CD14-positive monocyte (primary cell): Measurements from ENCODE around the gene TATDN3. TPM values are rescaled to one million over a fixed set of nuclear protein-coding genes. Genes with fewer than 3 reads are reported as not detected.

Source experiments
- DNase-seq, 3 donors: peaks; one replicate each; pipeline ENCODE4 v3.0.0-alpha.2; 2011 to 2022
- H2AFZ ChIP-seq: 2 replicates; pipeline ENCODE4 v1.6.0; 2012; ENCODE audit warnings: mild to moderate bottlenecking, low read depth, low read length, inconsistent platforms; ENCODE audit not compliant: insufficient read depth, poor library complexity, severe bottlenecking
- H3K27ac ChIP-seq, 2 donors: 1 replicate in 1 of 2; 2 replicates in 1 of 2; pipeline ENCODE4 v1.5.1; 2012 to 2013; ENCODE audit warnings: low read length in 2 of 2, control low read depth in 1 of 2, inconsistent platforms in 1 of 2, low read depth in 1 of 2, mild to moderate bottlenecking in 1 of 2
- H3K27me3 ChIP-seq, 2 donors: one replicate each; pipeline versions ENCODE4 v1.6.0 to v1.6.1; 2011 to 2013; ENCODE audit warnings: low read length in 2 of 2; ENCODE audit not compliant: control insufficient read depth in 2 of 2, insufficient read depth in 2 of 2
- H3K36me3 ChIP-seq, 2 donors: replicated peaks in 1 of 2; 1 replicate in 1 of 2; 2 replicates in 1 of 2; pipeline versions ENCODE4 v1.5.1 to v1.6.1; 2012 to 2013; ENCODE audit warnings: low read length in 2 of 2, control low read depth in 1 of 2, inconsistent platforms in 1 of 2, mild to moderate bottlenecking in 1 of 2; ENCODE audit not compliant: insufficient read depth in 2 of 2, control insufficient read depth in 1 of 2
- H3K4me1 ChIP-seq, 2 donors: 1 replicate in 1 of 2; 2 replicates in 1 of 2; pipeline versions ENCODE4 v1.5.1 to v1.6.1; 2012 to 2013; ENCODE audit warnings: low read length in 2 of 2, control low read depth in 1 of 2, inconsistent platforms in 1 of 2, mild to moderate bottlenecking in 1 of 2, moderate library complexity in 1 of 2; ENCODE audit not compliant: insufficient read depth in 2 of 2, control insufficient read depth in 1 of 2
- H3K4me2 ChIP-seq: replicated peaks from 2 replicates; pipeline ENCODE3; 2012; ENCODE audit warnings: low read length, moderate library complexity, mild to moderate bottlenecking; ENCODE audit not compliant: poor library complexity, severe bottlenecking; ENCODE audit errors: extremely low read depth
- H3K4me3 ChIP-seq, 3 experiments: fragments of 200-600 bp in 1 of 3; sonication (generic) in 1 of 3; replicated peaks in 1 of 3; 1 replicate in 2 of 3; 2 replicates in 1 of 3; pipeline ENCODE4 v1.5.1; 2011 to 2013; ENCODE audit warnings: low read length in 3 of 3, mild to moderate bottlenecking in 3 of 3, control low read depth in 2 of 3, low read depth in 2 of 3, inconsistent platforms in 1 of 3, moderate library complexity in 1 of 3
- H3K79me2 ChIP-seq: 2 replicates; pipeline ENCODE4 v1.6.0; 2012; ENCODE audit warnings: mild to moderate bottlenecking, control low read depth, inconsistent platforms, low read length, moderate library complexity; ENCODE audit not compliant: insufficient read depth
- H3K9ac ChIP-seq: 2 replicates; pipeline ENCODE4 v1.6.0; 2017; ENCODE audit warnings: low read length, mild to moderate bottlenecking; ENCODE audit not compliant: insufficient read depth, poor library complexity, severe bottlenecking
- H3K9me3 ChIP-seq, 2 donors: replicated peaks in 1 of 2; 1 replicate in 1 of 2; 2 replicates in 1 of 2; pipeline versions ENCODE4 v1.5.1 to v1.6.1; 2012 to 2013; ENCODE audit warnings: low read length in 2 of 2, control low read depth in 1 of 2; ENCODE audit not compliant: control insufficient read depth in 1 of 2, insufficient read depth in 1 of 2
- H4K20me1 ChIP-seq: 2 replicates; pipeline ENCODE4 v1.6.0; 2012; ENCODE audit warnings: mild to moderate bottlenecking, low read length, control low read depth, moderate library complexity; ENCODE audit not compliant: insufficient read depth
- H3K27ac Mint-ChIP-seq, 7 donors: one replicate each; pipeline ENCODE4 v1.8.0; 2020; ENCODE audit warnings: mild to moderate bottlenecking in 7 of 7, mixed read lengths in 7 of 7, moderate library complexity in 6 of 7, inconsistent platforms in 2 of 7
- H3K27me3 Mint-ChIP-seq, 3 donors: one replicate each; pipeline ENCODE4 v1.8.0; 2021 to 2022; ENCODE audit warnings: low read depth in 3 of 3, mild to moderate bottlenecking in 3 of 3, mixed read lengths in 3 of 3, moderate library complexity in 3 of 3, inconsistent platforms in 1 of 3
- H3K36me3 Mint-ChIP-seq, 2 donors: one replicate each; pipeline ENCODE4 v1.8.0; 2020; ENCODE audit warnings: mixed read lengths in 2 of 2, inconsistent platforms in 1 of 2, mild to moderate bottlenecking in 1 of 2
- H3K4me1 Mint-ChIP-seq: one replicate; pipeline ENCODE4 v1.8.0; 2020; ENCODE audit warnings: mild to moderate bottlenecking, mixed read lengths
- H3K4me3 Mint-ChIP-seq, 2 donors: one replicate each; pipeline ENCODE4 v1.8.0; 2020; ENCODE audit warnings: mild to moderate bottlenecking in 2 of 2, mixed read lengths in 2 of 2, moderate library complexity in 1 of 2
- H3K9me3 Mint-ChIP-seq, 7 donors: one replicate each; pipeline ENCODE4 v1.8.0; 2020 to 2022; ENCODE audit warnings: mixed read lengths in 7 of 7, mild to moderate bottlenecking in 6 of 7, moderate library complexity in 6 of 7, inconsistent platforms in 2 of 7
- WGBS: methylation state at CpG from one replicate; pipeline ENCODE4 v1.1.5; 2013; ENCODE audit warnings: missing lambda C conversion rate; ENCODE audit not compliant: insufficient coverage; 5-methylcytosine and 5-hydroxymethylcytosine counted together
- intact Hi-C, 2 donors: fragments of 100-400 bp; cut with micrococcal nuclease; formaldehyde crosslinking; loops; one replicate each; pipeline versions ENCODE4 v1.15.0 to v1.15.1; 2023
- polyA plus RNA-seq, 3 donors: library from polyadenylated mRNA; depleted of rRNA in 1 of 3; unstranded in 2 of 3; stranded (reverse) in 1 of 3; fragments of 300-500 nt in 2 of 3; fragments of >200 nt in 1 of 3; fragmentation: Illumina TruSeq in 2 of 3; gene quantifications; 1 replicate in 2 of 3; 2 replicates in 1 of 3; pipeline ENCODE4 v1.2.3, GENCODE V29; 2012 to 2021
- TF ChIP-seq, protein P1 (sequence below): fragments of 200-600 bp; IDR thresholded peaks from one replicate; pipeline ENCODE4 v1.8.0; 2022; ENCODE audit warnings: antibody characterized with exemption, mild to moderate bottlenecking

Gene TATDN3
- polyA plus RNA-seq, 3 donors, result 12.1 to 34.3 (median 31.4) TPM

DNA sequence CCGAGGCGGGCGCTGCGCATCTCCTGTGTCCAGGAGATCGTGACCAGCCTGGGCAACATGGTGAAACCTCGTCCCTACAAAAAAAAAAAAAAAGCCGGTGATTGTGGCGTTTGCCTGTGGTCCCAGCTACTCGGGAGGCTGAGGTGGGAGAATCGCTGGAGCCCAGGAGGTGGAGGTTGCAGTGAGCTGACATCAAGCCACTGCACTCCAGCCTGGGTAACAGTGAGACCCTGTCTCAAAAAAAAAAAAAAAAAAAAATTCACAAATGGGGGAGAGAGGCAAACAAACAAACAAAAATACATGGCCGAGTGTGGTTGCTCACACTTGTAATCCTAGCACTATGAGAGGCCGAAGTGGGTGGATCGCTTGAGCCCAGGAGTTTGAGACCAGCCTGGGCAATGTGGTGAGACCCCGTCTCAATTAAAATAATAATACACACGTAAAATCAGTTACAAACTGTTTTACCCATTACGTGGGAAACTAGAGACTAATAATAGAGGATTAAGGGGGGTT lies 758 bp downstream of the TATDN3 start:
- peaks cover 61% of the 10 kb centered on the region for H3K79me2 ChIP-seq
- peaks cover 53% of the 10 kb centered on the region in 2 donors for H3K4me1 ChIP-seq
- Mint-ChIP-seq H3K36me3 (peaks cover 15 to 18% of the 10 kb centered on the region in 2 donors), H3K27me3 (no peaks in the 10 kb centered on the region), H3K27ac (peak overlapping the region; percentile 97 to 100 (median 98)), H3K9me3 (peaks cover 0 to 7% (median 0%) of the 10 kb centered on the region in 7 donors), H3K4me3 (peak overlapping the region; percentile 97 to 100), H3K4me1 (peaks cover 38% of the 10 kb centered on the region)
- peak overlapping the region; percentile 84 to 96 (median 92) for H3K4me3 ChIP-seq
- no peaks in the 10 kb centered on the region for H4K20me1 ChIP-seq
- H3K27ac ChIP-seq, result peak overlapping the region; percentile 96 to 98
- no peaks in the 10 kb centered on the region for H3K9me3 ChIP-seq
- H2AFZ ChIP-seq, result peak overlapping the region; percentile 95
- peak overlapping the region; percentile 94 for H3K4me2 ChIP-seq
- H3K27me3 ChIP-seq, result no peaks in the 10 kb centered on the region
- peak overlapping the region; percentile 87 for H3K9ac ChIP-seq
- TF ChIP-seq, protein P1, sequence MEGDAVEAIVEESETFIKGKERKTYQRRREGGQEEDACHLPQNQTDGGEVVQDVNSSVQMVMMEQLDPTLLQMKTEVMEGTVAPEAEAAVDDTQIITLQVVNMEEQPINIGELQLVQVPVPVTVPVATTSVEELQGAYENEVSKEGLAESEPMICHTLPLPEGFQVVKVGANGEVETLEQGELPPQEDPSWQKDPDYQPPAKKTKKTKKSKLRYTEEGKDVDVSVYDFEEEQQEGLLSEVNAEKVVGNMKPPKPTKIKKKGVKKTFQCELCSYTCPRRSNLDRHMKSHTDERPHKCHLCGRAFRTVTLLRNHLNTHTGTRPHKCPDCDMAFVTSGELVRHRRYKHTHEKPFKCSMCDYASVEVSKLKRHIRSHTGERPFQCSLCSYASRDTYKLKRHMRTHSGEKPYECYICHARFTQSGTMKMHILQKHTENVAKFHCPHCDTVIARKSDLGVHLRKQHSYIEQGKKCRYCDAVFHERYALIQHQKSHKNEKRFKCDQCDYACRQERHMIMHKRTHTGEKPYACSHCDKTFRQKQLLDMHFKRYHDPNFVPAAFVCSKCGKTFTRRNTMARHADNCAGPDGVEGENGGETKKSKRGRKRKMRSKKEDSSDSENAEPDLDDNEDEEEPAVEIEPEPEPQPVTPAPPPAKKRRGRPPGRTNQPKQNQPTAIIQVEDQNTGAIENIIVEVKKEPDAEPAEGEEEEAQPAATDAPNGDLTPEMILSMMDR, result no peak
- DNase-seq, result no peak
- 33% methylated on average over 3 of the region's 16 CpGs for WGBS
- intact Hi-C loops, result loop anchor here (5.0 to 10.0 kb wide), 5 partner anchors 40 to 222 kb away; partner anchors contain the start of genes FLVCR1 (in 2 of the 2) and ANGEL2 (in 1 of the 2)
- peaks cover 6 to 13% of the 10 kb centered on the region in 2 donors for H3K36me3 ChIP-seq

DNA sequence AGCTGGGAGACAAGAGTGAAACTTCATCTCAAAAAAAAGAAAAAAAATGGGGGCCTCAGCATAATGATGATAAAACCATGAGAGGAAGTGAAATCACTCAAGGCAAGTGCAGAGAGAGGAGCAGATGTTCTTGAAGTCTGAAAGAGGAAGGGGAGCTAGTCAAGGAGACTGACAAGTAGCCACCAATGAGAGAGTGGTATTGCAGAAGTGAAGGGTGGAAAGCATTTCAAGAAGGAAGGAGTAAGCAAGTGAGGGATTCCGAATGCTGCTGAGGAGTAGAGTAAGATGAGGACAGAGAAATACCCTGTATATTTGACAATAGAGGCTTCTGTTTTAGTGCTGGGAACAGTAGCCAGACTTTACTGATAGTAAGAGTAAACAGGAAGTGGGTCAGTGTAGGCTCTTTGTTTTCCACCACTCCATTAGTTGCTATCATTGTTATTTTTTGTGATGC lies 2.9 kb downstream of the TATDN3 start:
- H3K36me3 Mint-ChIP-seq, result peaks cover 22 to 23% of the 10 kb centered on the region in 2 donors
- Histone ChIP-seq H2AFZ (peak overlapping the region; percentile 61), H3K4me3 (peak overlapping the region; percentile 2 to 64 (median 31)), H3K4me2 (peak overlapping the region; percentile 60), H3K27me3 (no peaks in the 10 kb centered on the region), H3K9ac (no peak overlapping the region), H3K9me3 (no peaks in the 10 kb centered on the region), H4K20me1 (no peaks in the 10 kb centered on the region), H3K27ac (peak overlapping the region; percentile 80), H3K36me3 (peaks cover 11 to 16% of the 10 kb centered on the region in 2 donors), H3K79me2 (peaks cover 39% of the 10 kb centered on the region), H3K4me1 (peaks cover 58 to 60% of the 10 kb centered on the region in 2 donors)
- peak overlapping the region; percentile 90 to 98 (median 93) for H3K27ac Mint-ChIP-seq
- intact Hi-C loops, result loop anchor here (5.0 to 10.0 kb wide), 5 partner anchors 42 to 220 kb away; partner anchors contain the start of genes FLVCR1 (in 2 of the 2) and ANGEL2 (in 1 of the 2)
- DNase-seq, result peak; percentile 79 to 91 (median 89)
- TF ChIP-seq, protein P1, result no peak
- peak overlapping the region; percentile 70 to 75 for H3K4me3 Mint-ChIP-seq
- H3K4me1 Mint-ChIP-seq, result peaks cover 42% of the 10 kb centered on the region
- H3K27me3 Mint-ChIP-seq, result peaks cover 0 to 1% (median 0%) of the 10 kb centered on the region in 3 donors
- WGBS, result no CpG with 5 or more reads among the region's 1 CpG
- H3K9me3 Mint-ChIP-seq, result peaks cover 0 to 7% (median 0%) of the 10 kb centered on the region in 7 donors
